Islet precursor cell (in vitro differentiated cells): ENCODE data around the gene S100A1.
A peak's percentile ranks its signal among the peaks of the same experiment; 100 is the strongest.
"Not testable (repeated sequence)": the region's sequence is repeated elsewhere in the genome, so short reads cannot be mapped to it uniquely, and the experiment has no call there.

Experiments
- DNase-seq: peaks from one replicate; pipeline ENCODE4 v3.0.0-alpha.2; 2018

Gene S100A1

DNA sequence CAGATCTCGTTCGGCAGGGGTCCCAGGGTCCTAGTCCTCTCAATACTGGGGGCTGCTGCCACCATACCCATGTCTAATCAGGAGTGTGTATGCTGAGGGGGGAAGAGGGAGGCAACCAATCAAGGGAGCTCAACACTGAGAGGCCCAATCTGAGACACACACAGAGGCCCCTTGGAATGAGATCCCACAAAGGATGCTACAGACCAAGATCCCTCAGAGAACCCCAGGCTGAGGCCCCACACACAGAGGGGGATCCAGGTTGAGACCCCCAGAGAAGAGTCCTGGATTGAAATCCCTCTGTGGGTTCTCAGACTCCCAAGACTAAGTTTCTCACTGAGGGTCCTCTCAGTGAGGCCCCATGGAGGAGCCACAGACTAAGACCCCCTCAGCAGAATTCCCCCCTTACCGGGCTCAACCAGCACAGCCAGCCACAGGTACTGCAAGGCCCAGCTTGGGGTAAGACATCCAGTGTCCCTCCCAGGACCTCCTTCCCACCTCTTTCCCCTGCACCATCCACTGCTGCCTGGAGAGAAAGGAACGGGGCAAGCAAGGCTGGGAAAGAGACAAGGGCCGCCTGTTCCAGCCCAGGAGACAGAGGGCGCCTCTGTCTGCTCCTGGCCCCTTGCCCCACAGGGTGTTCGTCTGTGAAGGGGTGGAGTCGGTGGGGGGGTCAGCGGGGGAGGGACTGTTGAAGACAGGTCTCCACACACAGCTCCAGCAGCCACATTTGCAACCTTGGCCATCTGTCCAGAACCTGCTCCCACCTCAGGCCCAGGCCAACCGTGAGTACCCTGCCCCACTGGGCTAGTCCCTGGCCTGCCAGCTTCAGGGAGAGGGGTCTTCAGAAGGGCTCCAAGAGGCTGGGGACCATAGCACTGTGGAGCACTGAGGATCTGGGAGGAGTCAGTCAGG is at the start of gene S100A1:
S100A1 (plus strand) TSS at position 720 of the 912 bp plus-strand sequence. CDS start 2,088 bp downstream, outside the sequence.
- DNase-seq: no peak

DNA sequence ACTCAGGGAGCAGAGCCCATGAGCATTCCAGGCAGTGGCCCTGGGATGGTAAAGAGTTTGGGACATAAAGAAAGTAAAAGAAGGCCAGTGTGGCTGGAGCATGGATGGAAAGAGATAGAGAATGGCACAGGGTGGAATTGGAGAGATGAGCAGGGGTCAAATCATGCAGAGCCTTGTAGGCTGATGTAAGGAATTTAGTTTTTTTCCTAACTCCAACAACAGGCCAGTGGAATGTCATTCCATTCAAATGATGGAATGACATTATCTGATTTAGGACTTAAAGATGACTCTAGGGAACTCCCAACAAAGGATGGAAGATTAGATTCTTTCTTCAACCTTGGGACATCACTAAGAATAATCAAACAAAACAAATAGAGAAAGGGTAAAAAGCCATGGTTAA is 49.7 kb upstream of the S100A1 start:
- no peak for DNase-seq

DNA sequence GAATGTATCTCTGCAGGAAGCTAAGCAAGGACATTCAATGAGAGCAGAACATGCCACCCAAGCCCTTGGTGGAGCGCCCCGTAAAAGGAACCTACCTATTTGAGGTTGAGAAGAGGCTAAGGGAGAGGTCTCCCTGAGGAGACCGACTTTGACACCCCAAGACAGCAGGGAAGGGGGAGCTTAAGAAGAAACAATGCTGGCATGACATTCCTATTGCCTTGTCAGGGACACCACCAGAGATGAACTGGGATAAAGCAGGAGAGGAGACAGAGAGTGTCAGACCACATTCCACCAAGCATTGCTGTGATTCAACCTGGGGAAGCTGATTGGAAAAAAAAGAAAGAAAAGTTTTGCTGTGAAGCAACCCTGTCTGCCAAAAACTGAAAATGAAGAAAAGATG is 49.3 kb upstream of the S100A1 start:
- DNase-seq: peak; percentile 66

DNA sequence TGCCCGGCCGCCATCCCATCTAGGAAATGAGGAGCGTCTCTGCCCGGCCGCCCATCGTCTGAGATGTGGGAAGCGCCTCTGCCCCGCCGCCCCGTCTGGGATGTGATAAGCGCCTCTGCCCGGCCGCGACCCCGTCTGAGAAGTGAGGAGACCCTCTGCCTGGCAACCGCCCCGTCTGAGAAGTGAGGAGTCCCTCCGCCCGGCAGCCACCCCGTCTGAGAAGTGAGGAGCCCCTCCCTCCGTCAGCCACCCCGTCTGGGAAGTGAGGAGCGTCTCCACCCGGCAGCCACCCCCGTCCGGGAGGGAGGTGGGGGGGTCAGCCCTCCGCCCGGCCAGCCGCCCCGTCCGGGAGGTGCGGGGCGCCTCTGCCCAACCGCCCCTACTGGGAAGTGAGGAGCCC is 45.4 kb upstream of the S100A1 start:
- DNase-seq: not testable (repeated sequence)

DNA sequence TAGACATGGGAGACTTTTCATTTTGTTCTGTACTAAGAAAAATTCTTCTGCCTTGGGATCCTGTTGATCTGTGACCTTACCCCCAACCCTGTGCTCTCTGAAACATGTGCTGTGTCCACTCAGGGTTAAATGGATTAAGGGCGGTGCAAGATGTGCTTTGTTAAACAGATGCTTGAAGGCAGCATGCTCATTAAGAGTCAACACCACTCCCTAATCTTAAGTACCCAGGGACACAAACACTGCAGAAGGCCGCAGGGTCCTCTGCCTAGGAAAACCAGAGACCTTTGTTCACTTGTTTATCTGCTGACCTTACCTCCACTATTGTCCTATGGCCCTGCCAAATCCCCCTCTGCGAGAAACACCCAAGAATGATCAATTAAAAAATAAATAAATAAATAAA is 44.7 kb upstream of the S100A1 start:
- not testable (repeated sequence) for DNase-seq

DNA sequence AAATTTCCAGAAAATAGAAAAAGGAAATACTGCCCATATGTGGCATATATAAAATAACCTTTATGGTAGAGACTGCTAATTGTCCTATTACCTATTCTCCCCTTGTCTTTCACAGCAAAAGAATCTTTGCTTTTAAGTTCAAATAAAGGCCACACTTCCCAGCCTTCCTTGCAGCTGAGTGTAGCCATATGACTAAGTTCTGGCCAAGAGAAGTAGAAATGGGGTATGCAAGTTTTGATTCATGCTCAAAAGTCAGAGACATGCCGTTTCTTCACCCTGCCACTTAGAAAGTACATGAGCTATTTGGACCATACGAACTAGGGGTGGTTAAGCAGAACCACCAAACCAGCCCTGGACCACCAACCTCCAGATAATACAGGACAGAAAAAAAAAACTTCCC is 44.3 kb upstream of the S100A1 start:
- DNase-seq: no peak

DNA sequence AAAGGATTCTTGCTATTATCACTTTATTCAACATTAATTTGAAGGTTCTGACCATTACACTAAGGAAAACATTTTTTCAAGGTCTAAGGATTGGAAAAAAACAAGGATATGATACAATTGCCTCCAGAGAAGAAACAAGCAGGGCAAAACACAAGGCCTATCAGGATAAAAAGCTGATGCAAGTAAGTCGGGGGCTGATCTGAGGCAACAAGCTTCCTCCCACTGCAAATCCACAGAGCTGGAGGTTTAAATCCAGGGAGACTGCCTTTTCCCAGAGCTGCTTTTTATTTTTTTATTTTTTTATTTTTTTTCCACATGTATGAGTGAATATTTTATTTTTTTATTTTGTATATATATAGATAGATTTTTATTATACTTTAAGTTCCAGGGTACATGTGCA is 43.2 kb upstream of the S100A1 start:
- no peak for DNase-seq

DNA sequence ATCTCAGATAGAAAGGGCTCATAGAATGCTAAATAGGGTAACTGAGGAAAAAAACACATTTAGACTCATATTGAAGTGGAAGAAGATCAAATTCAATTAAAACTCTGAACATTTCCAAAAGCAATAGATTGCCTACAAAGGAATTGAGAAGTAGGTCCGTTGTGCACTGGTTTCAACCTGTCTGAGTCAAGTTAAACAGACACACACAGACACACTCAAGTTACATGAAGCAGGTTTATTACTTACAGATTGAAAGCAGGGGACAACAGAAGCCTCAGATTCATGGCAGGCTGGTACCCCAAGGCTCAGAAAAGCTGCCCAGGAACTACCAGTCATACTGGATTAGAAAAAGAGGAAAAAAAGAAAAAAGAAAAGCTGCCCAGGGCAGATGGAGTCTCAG is 41.9 kb upstream of the S100A1 start:
- no peak for DNase-seq

DNA sequence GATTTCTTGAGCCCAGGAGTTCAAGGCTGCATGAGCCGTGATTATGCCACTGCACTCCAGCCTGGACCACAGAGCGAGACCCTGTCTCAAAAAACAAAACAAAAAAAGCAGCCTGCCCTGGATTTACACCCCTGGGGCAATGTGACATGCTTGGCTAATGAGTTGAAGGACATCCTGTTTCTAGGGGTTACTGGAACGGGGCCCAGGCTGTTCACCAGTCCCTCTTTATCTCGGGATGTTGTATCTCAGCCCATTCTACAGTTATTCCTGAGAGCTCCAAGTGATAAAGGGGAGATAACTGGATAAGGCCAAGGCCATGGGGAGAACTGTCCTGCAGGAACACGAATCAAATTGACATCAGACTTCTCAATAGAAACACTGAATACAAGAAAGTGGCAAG is 40.9 kb upstream of the S100A1 start:
- DNase-seq: peak; percentile 64

DNA sequence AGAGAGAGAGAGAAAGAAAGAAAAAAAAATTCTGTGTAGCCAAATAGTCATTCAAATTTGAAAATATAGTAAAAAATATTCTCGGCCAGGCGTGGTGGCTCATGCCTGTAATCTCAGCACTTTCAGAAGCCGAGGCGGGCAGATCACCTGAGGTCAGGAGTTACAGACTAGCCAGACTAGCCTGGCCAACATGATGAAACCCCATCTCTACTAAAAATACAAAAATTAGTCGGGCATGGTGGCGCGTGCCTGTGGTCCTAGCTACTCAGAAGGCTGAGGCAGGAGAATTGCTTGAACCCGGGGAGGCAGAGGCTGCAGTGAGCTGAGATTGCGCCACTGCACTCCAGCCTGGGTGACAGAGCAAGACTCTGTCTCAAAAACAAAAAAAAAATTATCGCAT is 40.2 kb upstream of the S100A1 start:
- not testable (repeated sequence) for DNase-seq

DNA sequence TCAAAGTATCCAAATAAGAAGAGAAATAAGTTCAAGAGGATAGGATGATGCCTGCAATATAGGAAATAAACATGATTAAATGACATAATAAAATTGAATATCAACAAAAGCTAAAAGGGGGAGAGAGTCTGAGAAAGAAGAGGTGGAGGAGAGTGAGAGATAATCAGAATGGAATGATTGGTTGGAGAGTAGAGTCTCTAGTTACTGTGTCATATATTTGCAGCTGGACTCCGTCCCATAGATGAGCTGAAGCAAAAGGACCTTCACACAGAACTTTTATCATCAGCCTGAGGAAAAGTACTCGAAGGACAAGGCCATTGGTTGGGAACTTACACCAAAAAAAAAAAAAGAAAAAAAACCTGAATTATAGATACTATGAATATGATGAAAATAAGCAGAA is 39.8 kb upstream of the S100A1 start:
- DNase-seq: no peak

DNA sequence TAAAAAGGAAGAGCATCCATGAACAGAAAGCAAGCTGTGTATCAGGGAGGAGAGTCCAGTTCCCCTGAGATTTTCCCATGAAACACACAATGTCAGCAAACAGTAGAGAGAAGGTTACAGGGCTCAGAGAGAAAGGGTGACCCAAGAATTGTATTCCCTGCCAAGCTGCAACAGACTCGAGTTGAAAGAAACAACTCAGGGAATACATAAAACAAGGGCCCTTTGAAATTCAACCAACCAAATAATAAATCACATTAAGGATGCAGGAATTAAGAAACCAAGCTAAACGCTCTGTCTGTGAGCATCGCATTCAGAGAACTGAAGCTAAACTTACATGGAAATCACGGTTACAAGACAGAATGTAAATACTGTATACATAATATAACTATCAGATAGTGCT is 35.5 kb upstream of the S100A1 start:
- no peak for DNase-seq

DNA sequence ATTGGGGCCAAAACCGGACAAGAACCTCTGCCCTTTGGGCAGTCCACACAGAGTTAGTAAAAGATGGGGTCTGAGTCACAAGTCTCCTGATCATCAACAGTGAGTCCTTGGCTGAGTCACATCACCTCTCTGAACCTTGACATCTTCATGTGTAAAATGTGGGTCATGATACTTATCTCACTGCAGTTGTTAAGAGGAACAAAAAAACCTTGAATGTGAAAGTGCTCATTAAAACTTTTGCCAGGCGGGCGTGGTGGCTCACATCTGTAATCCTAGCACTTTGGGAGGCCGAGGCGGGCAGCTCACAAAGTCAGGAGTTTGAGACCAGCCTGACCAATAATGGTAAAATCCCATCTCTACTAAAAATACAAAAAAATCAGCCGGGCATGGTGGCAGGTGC is 31.0 kb upstream of the S100A1 start:
- DNase-seq: peak; percentile 47

DNA sequence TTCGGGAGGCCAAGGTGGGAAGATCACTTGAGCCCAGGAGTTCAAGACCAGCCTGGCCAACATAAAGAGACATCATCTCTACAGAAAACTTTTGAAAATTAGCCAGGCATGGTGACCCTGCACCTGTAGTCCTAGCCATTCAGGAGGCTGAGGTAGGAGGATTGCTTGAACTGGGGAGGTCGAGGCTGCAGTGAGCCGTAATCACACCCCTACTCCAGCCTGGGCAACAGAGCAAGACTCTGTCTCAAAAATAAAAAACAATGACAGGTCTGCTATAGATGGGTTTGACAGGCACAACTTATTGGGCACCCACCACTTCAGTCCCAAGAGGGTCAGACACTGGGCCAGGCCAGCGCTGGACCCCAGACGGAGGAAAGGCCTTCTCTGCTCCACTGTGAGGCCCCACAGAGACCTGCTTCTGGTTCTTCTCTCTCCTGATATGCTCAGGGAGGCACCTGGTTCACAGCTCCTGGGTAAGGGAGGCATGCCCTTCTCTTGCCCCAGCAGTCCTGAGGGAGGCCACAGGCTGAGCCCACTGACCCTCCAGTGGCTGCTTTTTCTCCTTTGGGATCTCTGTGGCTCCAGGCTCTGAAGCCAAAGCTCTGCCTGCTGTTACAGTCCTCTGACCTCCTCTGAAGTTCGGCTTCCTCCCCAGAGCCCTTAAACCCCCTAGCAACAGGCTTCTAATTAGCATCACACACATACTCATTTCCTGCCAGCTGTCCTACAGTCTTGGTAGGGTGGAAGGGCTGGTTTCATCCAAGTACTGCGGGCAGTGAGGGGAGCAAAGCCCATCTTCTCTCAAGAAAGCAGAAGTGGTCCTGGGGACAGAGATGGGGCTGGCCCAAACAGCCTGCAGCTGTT is 29.7 kb upstream of the S100A1 start:
- peak; percentile 82 for DNase-seq

DNA sequence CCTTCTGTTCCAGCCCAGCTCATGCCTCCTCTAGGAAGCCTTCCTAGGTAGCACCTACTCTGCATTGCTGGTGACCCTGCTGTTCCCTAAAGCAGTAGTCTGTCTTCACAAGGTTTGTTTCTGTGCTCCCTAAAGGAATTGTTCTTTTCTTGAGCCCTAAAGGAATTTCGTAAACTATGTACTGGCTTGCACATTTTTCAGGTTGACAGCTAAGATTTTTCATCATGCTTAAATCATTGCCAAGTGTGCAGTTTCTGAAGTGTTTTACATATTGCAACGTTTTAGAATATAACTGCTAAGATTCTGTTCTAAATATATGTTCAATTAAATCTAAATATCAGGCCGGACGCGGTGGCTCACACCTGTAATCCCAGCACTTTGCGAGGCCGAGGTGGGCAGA is 28.4 kb upstream of the S100A1 start:
- DNase-seq: no peak

DNA sequence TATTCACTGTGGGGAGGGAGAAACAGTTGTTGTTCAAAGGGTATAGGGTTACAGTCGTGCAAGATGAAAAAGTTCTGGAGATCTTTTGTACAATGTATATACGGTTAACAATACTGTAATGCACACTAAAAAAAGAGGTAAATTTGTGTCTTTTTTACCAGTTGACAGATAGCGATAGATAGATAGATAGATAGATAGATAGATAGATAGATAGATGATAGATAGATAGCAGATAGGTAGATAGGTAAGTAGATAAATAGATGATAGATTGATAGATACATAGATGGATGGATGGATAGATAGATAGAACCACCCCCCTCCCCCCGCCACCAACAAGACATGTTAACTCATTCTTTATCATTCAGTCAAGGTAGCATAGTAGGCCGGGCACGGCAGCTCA is 25.5 kb upstream of the S100A1 start:
- no peak for DNase-seq

DNA sequence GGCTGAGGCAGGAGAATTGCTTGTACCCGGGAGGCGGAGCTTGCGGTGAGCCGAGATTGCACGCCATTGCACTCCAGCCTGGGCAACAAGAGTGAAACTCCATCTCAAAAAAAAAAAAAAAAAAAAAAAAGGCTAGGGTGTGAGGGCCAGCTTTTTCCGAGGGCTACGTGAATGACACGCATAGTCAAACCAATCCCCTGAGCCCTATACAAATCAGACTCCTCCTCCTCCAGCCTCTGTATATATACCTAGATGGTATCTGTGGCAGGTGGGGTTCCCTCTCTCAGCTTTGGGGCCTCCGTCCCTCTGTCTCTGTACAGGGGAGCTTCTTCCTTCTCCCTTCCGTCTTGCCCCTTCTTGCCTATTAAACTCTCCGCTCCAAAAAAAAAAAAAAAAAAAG is 22.0 kb upstream of the S100A1 start:
- no peak for DNase-seq

DNA sequence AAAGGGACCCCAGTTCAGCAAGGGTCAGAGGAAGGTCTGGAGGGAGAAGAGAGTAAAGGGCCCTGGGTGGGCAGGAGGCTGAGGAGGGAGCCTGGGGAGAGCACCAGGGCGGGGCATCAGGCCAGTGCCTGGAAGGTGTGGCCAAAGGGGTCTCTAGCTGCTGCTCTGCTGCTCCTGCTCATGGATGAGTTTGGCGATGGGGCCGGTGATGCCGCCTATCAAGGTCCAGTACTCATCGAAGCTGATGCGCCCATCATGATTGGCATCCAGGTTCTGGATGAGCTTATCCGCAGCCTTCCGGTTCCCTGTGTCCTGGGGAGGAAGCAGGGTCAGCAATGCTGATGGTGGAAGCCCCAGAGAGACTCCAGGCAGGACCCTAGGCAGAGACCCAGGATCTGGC is 20.9 kb upstream of the S100A1 start:
- DNase-seq: no peak

DNA sequence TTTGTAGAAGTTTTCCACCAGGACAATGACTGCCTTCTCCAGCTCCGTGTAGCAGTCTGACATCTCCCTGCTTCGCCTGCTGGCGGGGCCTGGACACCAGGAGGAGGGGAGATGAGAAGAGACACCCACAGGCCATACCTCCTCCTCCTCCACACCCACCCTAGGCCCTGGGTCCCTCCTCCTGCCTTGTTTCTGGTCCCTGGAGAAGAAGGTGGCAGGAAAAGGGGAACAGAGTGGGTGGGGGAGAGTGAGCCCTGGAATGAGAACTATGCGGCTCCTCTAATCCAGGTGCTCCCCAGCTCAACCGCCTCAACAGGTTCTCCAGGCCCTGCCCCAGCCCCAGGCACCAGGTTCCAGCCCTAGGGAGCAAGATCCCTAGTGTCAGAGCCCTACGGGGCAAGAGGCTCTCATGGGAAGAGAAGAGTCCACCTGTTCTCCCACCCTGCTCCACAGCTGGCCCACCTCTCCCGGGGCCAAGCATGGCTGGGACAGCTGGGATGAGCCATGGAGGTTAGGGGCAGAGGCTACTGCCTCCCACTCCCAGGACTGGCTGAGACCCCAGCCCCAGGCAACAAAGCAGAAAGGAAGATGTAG is 20.0 kb upstream of the S100A1 start:
- DNase-seq: peak; percentile 78

DNA sequence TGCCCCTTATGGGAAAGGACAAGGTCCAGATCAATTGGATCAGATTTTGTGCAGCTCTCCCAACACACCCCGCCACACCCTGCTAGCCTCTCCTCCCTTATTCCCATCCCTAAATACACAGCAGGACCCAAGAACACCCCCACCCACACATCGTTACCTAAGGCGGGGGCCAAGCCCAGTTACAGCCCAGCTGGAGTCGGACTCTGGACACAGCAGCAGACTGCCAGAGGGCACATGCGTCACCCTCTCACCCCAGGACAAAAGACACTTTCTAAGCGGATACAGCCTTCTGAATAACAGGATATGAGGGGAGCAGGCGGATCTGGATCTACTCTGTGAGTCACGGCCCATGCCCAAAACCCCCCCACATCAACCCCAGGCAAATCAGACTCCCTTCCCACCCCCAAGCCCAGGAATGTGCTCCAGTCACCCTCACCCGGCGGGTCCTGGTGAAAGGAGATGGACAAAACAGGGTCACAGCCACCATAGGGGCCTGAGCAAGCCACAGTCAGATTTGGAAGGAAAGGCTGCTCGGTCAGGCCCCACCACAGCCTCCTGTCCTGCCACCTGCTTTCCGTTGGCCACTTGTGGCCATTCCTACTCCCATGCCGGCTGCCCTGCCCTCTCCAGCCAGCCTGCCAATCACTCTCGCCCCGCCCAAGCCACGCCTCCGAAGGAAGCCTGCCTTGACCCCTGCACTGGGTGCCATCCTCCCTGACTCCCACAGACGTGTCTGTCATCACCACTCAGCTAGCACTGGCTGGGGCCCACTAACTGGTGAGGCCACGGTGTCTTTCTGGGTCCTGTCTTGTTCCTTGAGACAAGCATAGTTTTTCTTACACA is 19.3 kb upstream of the S100A1 start:
- DNase-seq: peak; percentile 98

DNA sequence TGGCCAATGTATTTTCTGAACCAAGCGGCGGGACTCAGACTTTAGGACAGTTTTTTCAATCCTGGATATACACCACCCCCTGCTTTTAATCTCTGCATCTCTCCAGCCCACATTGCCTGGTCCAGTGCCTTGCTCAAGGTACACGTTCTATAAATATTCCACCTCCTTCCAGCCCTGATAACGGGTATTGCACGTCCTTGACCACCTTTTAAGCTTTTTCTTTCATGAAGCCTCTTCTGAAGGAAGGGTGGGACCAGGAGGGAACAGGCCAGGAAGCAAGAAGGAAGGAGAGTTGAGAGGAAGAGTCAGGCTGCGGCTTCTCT is 18.7 kb upstream of the S100A1 start:
- DNase-seq: peak; percentile 62

DNA sequence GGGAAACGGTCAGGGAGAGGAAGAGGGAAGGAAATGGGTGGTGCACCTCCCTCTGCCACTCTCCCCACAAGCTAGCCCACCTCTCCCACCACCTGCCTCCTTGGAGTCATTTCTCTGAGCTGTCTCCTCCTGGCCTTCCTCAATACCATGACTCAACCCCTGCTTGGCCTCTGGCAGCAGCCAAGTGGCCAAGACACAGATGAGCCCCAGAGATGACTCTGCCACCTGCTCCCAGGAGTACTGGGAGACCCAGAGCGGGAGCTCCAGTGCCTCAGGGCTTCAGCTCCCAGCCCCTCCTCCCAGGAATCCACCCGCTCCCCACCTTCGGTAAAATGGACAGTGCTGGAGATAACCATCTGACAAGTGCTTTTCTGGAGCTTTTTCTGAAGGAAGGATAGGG is 17.9 kb upstream of the S100A1 start:
- peak; percentile 95 for DNase-seq

DNA sequence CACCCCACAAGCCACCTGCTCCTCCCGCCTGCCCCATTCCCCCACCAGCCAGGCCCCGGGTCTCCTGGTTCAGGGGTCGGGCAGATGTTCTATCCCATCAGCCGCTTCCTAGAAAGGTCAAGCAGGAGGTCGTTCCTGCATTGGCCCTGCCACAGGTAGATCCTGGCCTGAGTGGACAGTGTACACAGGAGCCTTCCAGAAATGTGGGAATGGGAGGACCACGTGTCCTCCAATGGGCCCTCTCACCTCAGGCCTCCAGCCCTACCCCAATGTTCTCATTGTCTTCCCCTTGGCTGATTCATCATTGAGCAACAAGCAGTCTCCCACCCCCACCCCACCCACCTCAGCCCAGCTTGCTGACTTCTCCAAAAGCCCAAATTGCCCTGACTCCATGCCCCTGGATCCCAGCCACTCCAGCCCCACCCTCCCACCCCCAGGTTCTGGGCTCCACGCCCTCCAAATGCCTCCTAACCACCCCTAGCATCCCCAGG is 17.4 kb upstream of the S100A1 start:
- no peak for DNase-seq
